ENCODE results near the gene WASHC4.

Gene WASHC4, protein sequence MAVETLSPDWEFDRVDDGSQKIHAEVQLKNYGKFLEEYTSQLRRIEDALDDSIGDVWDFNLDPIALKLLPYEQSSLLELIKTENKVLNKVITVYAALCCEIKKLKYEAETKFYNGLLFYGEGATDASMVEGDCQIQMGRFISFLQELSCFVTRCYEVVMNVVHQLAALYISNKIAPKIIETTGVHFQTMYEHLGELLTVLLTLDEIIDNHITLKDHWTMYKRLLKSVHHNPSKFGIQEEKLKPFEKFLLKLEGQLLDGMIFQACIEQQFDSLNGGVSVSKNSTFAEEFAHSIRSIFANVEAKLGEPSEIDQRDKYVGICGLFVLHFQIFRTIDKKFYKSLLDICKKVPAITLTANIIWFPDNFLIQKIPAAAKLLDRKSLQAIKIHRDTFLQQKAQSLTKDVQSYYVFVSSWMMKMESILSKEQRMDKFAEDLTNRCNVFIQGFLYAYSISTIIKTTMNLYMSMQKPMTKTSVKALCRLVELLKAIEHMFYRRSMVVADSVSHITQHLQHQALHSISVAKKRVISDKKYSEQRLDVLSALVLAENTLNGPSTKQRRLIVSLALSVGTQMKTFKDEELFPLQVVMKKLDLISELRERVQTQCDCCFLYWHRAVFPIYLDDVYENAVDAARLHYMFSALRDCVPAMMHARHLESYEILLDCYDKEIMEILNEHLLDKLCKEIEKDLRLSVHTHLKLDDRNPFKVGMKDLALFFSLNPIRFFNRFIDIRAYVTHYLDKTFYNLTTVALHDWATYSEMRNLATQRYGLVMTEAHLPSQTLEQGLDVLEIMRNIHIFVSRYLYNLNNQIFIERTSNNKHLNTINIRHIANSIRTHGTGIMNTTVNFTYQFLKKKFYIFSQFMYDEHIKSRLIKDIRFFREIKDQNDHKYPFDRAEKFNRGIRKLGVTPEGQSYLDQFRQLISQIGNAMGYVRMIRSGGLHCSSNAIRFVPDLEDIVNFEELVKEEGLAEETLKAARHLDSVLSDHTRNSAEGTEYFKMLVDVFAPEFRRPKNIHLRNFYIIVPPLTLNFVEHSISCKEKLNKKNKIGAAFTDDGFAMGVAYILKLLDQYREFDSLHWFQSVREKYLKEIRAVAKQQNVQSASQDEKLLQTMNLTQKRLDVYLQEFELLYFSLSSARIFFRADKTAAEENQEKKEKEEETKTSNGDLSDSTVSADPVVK

DNA sequence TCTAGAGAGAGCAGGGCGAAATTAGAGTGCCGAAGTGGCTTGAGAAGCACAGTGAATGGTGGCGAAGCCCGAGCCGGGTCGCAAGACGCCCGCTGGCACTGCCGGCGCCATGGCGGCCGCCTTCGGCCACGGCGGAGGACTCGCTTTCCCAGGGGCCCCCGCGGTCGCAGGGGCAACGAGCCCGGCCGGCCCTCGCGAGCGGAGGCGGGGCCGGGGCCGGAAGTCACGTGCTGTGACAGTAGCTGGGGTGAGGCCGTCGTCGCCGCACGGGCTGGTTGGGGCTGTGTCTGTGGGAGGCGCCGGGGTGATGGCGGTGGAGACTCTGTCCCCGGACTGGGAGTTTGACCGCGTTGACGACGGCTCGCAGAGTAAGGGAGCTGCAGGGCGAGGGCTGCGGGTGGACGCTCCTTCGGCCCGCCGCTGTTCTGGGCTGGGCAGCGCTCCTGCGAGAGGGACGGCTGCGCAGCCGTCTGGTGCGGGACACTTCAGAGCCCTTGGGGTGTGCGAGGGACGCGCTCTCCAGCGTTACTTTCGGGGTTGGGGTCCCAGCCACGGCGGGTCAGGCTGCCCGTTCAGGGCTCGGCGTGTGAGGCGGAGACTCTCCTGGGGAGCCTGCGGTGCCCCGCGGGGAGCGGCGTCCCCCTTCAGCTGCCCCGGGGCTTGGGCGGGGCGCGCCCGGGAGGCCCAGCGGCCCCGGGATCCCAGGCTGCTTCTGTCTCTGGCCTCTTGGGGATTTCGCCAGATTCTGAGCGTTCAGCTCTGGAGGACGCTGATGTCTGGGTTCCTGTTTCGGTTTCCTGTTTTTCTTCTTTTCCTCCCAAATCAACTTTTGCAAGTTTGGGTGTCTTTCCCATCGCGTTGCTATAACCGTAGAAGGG is at the start of gene WASHC4:
TSS of gene WASHC4 (plus strand) at position 238 of the 878 bp plus-strand sequence. CDS start at position 308, 70 bp downstream.
- in situ Hi-C loops (cut with MboI; ENCODE audit: low sequenced_read_pairs, unreplicated experiment) = no loop called here
- peak; percentile 98 for DNase-seq (ENCODE audit: low spot score)

DNA sequence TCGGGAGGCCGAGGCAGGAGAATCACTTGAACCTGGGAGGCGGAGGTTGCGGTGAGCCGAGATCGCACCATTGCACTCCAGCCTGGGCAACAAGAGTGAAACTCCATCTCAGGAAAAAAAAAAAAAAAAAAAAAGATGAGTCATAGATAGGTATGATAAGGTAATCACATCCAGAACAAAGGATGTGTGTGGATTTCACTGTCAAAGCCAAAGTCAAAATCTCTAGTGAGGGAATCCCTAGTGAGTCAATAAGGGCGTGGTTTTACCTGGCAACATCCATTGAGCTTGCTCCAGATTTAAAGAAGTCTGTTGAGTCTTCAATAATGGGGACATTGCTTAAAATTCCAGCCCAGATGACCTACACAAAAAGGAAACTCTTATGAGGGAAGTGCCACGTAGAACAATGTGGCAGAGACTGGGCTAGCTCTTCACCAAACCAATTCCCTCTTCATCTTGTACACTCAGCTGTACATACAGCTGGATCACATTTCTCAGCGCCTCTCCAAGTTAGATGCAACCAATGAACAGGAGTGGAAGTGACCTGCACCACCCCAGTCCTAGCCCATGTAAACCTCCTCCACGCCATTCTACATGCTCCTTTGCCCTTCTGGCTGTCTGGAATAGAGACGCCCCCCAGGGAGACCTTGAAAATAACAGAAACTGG is 46.7 kb upstream of the WASHC4 start:
- TF ChIP-seq, protein P1, sequence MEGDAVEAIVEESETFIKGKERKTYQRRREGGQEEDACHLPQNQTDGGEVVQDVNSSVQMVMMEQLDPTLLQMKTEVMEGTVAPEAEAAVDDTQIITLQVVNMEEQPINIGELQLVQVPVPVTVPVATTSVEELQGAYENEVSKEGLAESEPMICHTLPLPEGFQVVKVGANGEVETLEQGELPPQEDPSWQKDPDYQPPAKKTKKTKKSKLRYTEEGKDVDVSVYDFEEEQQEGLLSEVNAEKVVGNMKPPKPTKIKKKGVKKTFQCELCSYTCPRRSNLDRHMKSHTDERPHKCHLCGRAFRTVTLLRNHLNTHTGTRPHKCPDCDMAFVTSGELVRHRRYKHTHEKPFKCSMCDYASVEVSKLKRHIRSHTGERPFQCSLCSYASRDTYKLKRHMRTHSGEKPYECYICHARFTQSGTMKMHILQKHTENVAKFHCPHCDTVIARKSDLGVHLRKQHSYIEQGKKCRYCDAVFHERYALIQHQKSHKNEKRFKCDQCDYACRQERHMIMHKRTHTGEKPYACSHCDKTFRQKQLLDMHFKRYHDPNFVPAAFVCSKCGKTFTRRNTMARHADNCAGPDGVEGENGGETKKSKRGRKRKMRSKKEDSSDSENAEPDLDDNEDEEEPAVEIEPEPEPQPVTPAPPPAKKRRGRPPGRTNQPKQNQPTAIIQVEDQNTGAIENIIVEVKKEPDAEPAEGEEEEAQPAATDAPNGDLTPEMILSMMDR (IDR thresholded peaks at IDR 0.05; ENCODE audit: borderline replicate concordance, control extremely low read depth, extremely low read depth, insufficient read depth, missing control alignments) = no peak
- DNase-seq (ENCODE audit: low spot score) = no peak
- in situ Hi-C loops (cut with MboI; ENCODE audit: low sequenced_read_pairs, unreplicated experiment) = loop anchor here (10.0 to 25.0 kb wide), 3 partner anchors 374 to 874 kb away; no protein-coding TSS in a partner anchor

More for the DNA sequence above, at the start of gene WASHC4:
- TF ChIP-seq, protein P1 (IDR thresholded peaks at IDR 0.05; ENCODE audit: borderline replicate concordance, control extremely low read depth, extremely low read depth, insufficient read depth, missing control alignments) = no peak

DNA sequence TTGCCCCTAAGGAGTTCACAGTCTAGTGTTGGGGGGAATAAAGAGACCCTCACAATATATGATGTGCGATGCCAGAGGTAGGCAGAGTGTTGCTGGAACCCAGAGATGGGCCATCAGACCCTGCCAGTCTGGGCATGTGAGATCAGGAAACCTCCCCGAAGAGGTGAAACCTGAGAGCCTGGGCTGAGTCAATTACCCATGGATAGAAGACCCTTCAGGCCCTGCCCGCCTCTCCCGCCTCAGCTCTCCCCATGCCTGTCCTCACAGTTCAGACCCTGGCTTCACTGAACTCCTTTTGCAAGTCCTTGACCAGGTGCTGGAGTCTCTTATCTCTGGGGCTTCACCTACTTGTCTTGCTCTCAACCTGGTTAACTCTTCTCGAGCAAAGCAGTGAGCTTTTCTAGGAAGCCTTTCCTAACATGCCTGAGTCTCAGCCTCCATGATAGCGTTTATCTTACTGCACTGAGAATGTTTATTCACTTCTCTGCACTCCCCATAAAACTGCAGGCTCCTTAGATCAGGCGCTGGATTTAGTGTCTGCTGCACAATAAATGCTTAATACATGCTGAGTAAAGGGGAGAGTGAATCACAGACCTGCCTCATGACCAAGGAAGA is 42.9 kb upstream of the WASHC4 start:
- in situ Hi-C loops (cut with MboI; ENCODE audit: low sequenced_read_pairs, unreplicated experiment) = loop anchor here (10.0 to 25.0 kb wide), 3 partner anchors 377 to 877 kb away; no protein-coding TSS in a partner anchor
- TF ChIP-seq, protein P1 (IDR thresholded peaks at IDR 0.05; ENCODE audit: borderline replicate concordance, control extremely low read depth, extremely low read depth, insufficient read depth, missing control alignments) = no peak
- no peak for DNase-seq (ENCODE audit: low spot score)

DNA sequence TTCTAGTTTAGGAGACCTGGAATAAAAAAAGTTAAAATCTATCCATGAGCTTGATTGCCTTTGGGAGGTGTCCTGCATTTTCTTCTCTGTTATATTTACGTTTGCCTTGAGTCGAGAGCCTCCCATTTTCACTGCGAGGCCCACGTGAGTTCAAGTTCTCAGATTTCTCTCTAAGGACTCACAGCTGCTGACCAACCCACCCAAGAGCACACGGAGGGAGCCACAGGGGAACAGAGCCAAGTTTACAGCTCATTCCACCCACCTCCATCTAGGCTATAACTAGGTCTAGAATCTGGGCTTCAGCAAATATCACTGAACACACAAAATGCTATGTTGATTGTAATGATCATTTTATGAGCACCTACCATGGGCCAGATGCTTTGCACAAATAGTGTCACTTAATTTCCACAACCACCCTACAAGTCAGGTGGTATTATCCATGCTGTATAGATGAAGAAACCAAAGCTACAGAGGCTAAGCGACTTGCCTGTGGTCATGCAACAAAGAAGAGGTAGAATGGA is 40.0 kb upstream of the WASHC4 start:
- no peak for DNase-seq (ENCODE audit: low spot score)
- in situ Hi-C loops (cut with MboI; ENCODE audit: low sequenced_read_pairs, unreplicated experiment) = loop anchor here (10.0 to 25.0 kb wide), 3 partner anchors 380 to 880 kb away; no protein-coding TSS in a partner anchor
- TF ChIP-seq, protein P1 (IDR thresholded peaks at IDR 0.05; ENCODE audit: borderline replicate concordance, control extremely low read depth, extremely low read depth, insufficient read depth, missing control alignments) = no peak
